Loucy (cell line): ENCODE results near the gene IDH1.
"Not testable (repeated sequence)": the region's sequence is repeated elsewhere in the genome, so short reads cannot be mapped to it uniquely, and the experiment has no call there.

Experiments
- EZH2phosphoT487 ChIP-seq: fragments of 200-600 bp; IDR thresholded peaks from 2 replicates; pipeline ENCODE4 v1.6.1; 2018; ENCODE audit warnings: antibody characterized with exemption, mild to moderate bottlenecking, moderate library complexity, borderline replicate concordance
- TF ChIP-seq, protein P1 (sequence below): fragments of 200-600 bp; sonication (generic); conservative IDR thresholded peaks from 2 replicates; pipeline ENCODE4 v1.5.1; 2014; ENCODE audit warnings: mild to moderate bottlenecking, antibody characterized with exemption, low read length

DNA sequence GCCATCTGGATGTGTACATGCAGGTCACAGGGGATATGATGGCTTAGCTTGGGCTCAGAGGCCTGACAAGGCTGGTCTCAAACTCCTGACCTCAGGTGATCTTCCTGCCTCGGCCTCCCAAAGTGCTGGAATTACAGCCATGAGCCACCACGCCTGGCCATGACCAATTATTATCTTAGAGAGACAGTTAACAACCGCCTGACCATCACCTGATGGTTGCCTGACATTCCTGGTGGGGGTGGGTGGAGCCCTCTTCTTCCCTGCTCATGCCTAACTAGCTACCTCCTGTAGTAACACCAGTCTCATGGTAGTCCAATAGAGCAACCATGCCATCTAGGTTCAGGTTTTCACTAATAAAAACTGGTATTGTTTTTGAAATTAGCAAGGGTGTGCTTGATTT is 33.0 kb downstream of the IDH1 start:
- TF ChIP-seq, protein P1, sequence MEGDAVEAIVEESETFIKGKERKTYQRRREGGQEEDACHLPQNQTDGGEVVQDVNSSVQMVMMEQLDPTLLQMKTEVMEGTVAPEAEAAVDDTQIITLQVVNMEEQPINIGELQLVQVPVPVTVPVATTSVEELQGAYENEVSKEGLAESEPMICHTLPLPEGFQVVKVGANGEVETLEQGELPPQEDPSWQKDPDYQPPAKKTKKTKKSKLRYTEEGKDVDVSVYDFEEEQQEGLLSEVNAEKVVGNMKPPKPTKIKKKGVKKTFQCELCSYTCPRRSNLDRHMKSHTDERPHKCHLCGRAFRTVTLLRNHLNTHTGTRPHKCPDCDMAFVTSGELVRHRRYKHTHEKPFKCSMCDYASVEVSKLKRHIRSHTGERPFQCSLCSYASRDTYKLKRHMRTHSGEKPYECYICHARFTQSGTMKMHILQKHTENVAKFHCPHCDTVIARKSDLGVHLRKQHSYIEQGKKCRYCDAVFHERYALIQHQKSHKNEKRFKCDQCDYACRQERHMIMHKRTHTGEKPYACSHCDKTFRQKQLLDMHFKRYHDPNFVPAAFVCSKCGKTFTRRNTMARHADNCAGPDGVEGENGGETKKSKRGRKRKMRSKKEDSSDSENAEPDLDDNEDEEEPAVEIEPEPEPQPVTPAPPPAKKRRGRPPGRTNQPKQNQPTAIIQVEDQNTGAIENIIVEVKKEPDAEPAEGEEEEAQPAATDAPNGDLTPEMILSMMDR: not testable (repeated sequence)
- TF ChIP-seq EZH2phosphoT487: not testable (repeated sequence)
